ENCODE measurements around the gene MCTP1.
A peak's percentile ranks its signal among the peaks of the same experiment; 100 is the strongest.

Gene MCTP1

GRCh38 chr5:95244479-95244878 is 40.4 kb downstream of the MCTP1 start:
- Histone ChIP-seq H2BK15ac (replicated peaks; ENCODE audit: low read depth) (no peak overlapping the region), H3K36me3 (ENCODE audit: control insufficient read depth, insufficient read depth, low read length) (no peaks in the 10 kb centered on the region), H4K5ac (ENCODE audit: low read length) (no peak overlapping the region), H3K4me2 (ENCODE audit: low read length) (no peak overlapping the region), H3K23ac (ENCODE audit: low read length) (no peak overlapping the region), H3K4me3 (ENCODE audit: low read length) (no peak overlapping the region), H3K79me1 (ENCODE audit: low read length) (no peaks in the 10 kb centered on the region), H2AK5ac (ENCODE audit: low read length) (no peak overlapping the region), H3K4me1 (ENCODE audit: control insufficient read depth, low read depth, low read length) (no peaks in the 10 kb centered on the region), H3K9ac (ENCODE audit: low read length) (no peak overlapping the region), H2BK120ac (ENCODE audit: low read depth, low read length) (no peak overlapping the region), H2BK5ac (ENCODE audit: low read length) (no peak overlapping the region), H3K4ac (ENCODE audit: low read depth, low read length) (no peak overlapping the region), H3K56ac (ENCODE audit: low read length) (no peak overlapping the region), H3K18ac (ENCODE audit: low read length) (no peak overlapping the region), H3K27me3 (ENCODE audit: insufficient read depth, low read length, poor library complexity) (no peaks in the 10 kb centered on the region), H3K27ac (ENCODE audit: low read depth, low read length) (no peak overlapping the region), H4K8ac (ENCODE audit: low read depth, low read length) (no peak overlapping the region), H3K79me2 (ENCODE audit: control insufficient read depth, insufficient read depth, low read length) (no peaks in the 10 kb centered on the region)
- no CpG with 5 or more reads among the region's 8 CpGs for WGBS (ENCODE audit: extremely low coverage, insufficient coverage, low lambda C conversion rate)
- DNase-seq = no peak

- no peak overlapping the region for H3K9ac ChIP-seq (ENCODE audit: low read length)
- no peak overlapping the region for H4K8ac ChIP-seq (ENCODE audit: low read depth, low read length)
- H3K79me2 ChIP-seq (ENCODE audit: control insufficient read depth, insufficient read depth, low read length) = no peaks in the 10 kb centered on the region
- no peaks in the 10 kb centered on the region for H3K36me3 ChIP-seq (ENCODE audit: control insufficient read depth, insufficient read depth, low read length)
- no peaks in the 10 kb centered on the region for H3K27me3 ChIP-seq (ENCODE audit: insufficient read depth, low read length, poor library complexity)
- no peaks in the 10 kb centered on the region for H3K79me1 ChIP-seq (ENCODE audit: low read length)
- H3K4ac ChIP-seq (ENCODE audit: low read depth, low read length) = no peak overlapping the region
- no peak overlapping the region for H4K5ac ChIP-seq (ENCODE audit: low read length)
- H3K27ac ChIP-seq (ENCODE audit: low read depth, low read length) = no peak overlapping the region
- no peak overlapping the region for H3K23ac ChIP-seq (ENCODE audit: low read length)
- no peak overlapping the region for H3K4me2 ChIP-seq (ENCODE audit: low read length)
- no peak overlapping the region for H3K4me3 ChIP-seq (ENCODE audit: low read length)
- H3K56ac ChIP-seq (ENCODE audit: low read length) = no peak overlapping the region
- H2BK120ac ChIP-seq (ENCODE audit: low read depth, low read length) = no peak overlapping the region
- no peak overlapping the region for H3K18ac ChIP-seq (ENCODE audit: low read length)
- H2BK15ac ChIP-seq (replicated peaks; ENCODE audit: low read depth) = no peak overlapping the region
- H2BK5ac ChIP-seq (ENCODE audit: low read length) = no peak overlapping the region
- WGBS (ENCODE audit: extremely low coverage, insufficient coverage, low lambda C conversion rate) = no CpG with 5 or more reads among the region's 3 CpGs
- H3K4me1 ChIP-seq (ENCODE audit: control insufficient read depth, low read depth, low read length) = no peaks in the 10 kb centered on the region
- no peak overlapping the region for H2AK5ac ChIP-seq (ENCODE audit: low read length)
- DNase-seq = no peak
Measured at GRCh38 chr5:95241635-95242034, 43.3 kb downstream of the MCTP1 start.

DNA sequence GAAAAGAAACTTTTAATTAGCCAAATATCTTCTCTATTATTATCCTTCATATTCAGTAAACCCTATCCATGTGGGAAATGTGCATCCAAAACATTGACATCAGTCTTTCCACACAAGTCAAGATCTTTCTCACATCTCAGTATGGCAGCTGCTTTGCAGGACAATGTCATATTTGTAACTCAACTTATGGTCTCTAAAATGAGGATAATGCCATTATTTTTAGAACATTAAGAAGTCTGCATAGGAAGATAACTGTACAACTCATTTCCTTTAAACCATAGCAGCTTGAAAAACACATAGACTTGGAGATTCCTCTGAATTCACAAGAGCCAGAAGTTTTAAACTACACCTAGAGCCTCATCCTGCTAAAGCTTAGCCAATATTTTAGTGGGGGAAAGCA is 43.7 kb downstream of the MCTP1 start:
- no peak overlapping the region for H2AK5ac ChIP-seq (ENCODE audit: low read length)
- no peak for DNase-seq
- H4K8ac ChIP-seq (ENCODE audit: low read depth, low read length) = no peak overlapping the region
- H3K18ac ChIP-seq (ENCODE audit: low read length) = no peak overlapping the region
- no peaks in the 10 kb centered on the region for H3K79me1 ChIP-seq (ENCODE audit: low read length)
- no peaks in the 10 kb centered on the region for H3K27me3 ChIP-seq (ENCODE audit: insufficient read depth, low read length, poor library complexity)
- H3K79me2 ChIP-seq (ENCODE audit: control insufficient read depth, insufficient read depth, low read length) = no peaks in the 10 kb centered on the region
- no peak overlapping the region for H3K4me3 ChIP-seq (ENCODE audit: low read length)
- no peak overlapping the region for H3K27ac ChIP-seq (ENCODE audit: low read depth, low read length)
- no peak overlapping the region for H3K56ac ChIP-seq (ENCODE audit: low read length)
- H3K23ac ChIP-seq (ENCODE audit: low read length) = no peak overlapping the region
- H3K4ac ChIP-seq (ENCODE audit: low read depth, low read length) = no peak overlapping the region
- no peak overlapping the region for H2BK120ac ChIP-seq (ENCODE audit: low read depth, low read length)
- H3K9ac ChIP-seq (ENCODE audit: low read length) = no peak overlapping the region
- H2BK15ac ChIP-seq (replicated peaks; ENCODE audit: low read depth) = no peak overlapping the region
- no peak overlapping the region for H3K4me2 ChIP-seq (ENCODE audit: low read length)
- H3K36me3 ChIP-seq (ENCODE audit: control insufficient read depth, insufficient read depth, low read length) = no peaks in the 10 kb centered on the region
- H4K5ac ChIP-seq (ENCODE audit: low read length) = no peak overlapping the region
- H2BK5ac ChIP-seq (ENCODE audit: low read length) = no peak overlapping the region
- H3K4me1 ChIP-seq (ENCODE audit: control insufficient read depth, low read depth, low read length) = no peaks in the 10 kb centered on the region

- no peak for DNase-seq
- H2AK5ac ChIP-seq (ENCODE audit: low read length) = no peak overlapping the region
- WGBS (ENCODE audit: extremely low coverage, insufficient coverage, low lambda C conversion rate) = no CpG with 5 or more reads among the region's 10 CpGs
Measured at GRCh38 chr5:95238560-95239325, 46.2 kb downstream of the MCTP1 start.

GRCh38 chr5:95237324-95237723 is 47.6 kb downstream of the MCTP1 start:
- Histone ChIP-seq H2AK5ac (ENCODE audit: low read length) (no peak overlapping the region), H4K8ac (ENCODE audit: low read depth, low read length) (no peak overlapping the region), H3K27ac (ENCODE audit: low read depth, low read length) (no peak overlapping the region), H4K5ac (ENCODE audit: low read length) (no peak overlapping the region), H3K79me2 (ENCODE audit: control insufficient read depth, insufficient read depth, low read length) (no peaks in the 10 kb centered on the region), H3K9ac (ENCODE audit: low read length) (no peak overlapping the region), H3K23ac (ENCODE audit: low read length) (no peak overlapping the region), H2BK120ac (ENCODE audit: low read depth, low read length) (no peak overlapping the region), H3K27me3 (ENCODE audit: insufficient read depth, low read length, poor library complexity) (no peaks in the 10 kb centered on the region), H3K4ac (ENCODE audit: low read depth, low read length) (no peak overlapping the region), H3K56ac (ENCODE audit: low read length) (no peak overlapping the region), H3K36me3 (ENCODE audit: control insufficient read depth, insufficient read depth, low read length) (no peaks in the 10 kb centered on the region), H3K18ac (ENCODE audit: low read length) (no peak overlapping the region), H3K4me1 (ENCODE audit: control insufficient read depth, low read depth, low read length) (no peaks in the 10 kb centered on the region), H3K4me3 (ENCODE audit: low read length) (no peak overlapping the region), H3K79me1 (ENCODE audit: low read length) (no peaks in the 10 kb centered on the region), H3K4me2 (ENCODE audit: low read length) (no peak overlapping the region), H2BK15ac (replicated peaks; ENCODE audit: low read depth) (no peak overlapping the region), H2BK5ac (ENCODE audit: low read length) (no peak overlapping the region)
- peak; percentile 29 for DNase-seq
- WGBS (ENCODE audit: extremely low coverage, insufficient coverage, low lambda C conversion rate) = no CpG with 5 or more reads among the region's 5 CpGs

More at GRCh38 chr5:95238560-95239325, 46.2 kb downstream of the MCTP1 start:
- no peaks in the 10 kb centered on the region for H3K36me3 ChIP-seq (ENCODE audit: control insufficient read depth, insufficient read depth, low read length)
- H3K4ac ChIP-seq (ENCODE audit: low read depth, low read length) = no peak overlapping the region
- H4K8ac ChIP-seq (ENCODE audit: low read depth, low read length) = no peak overlapping the region
- H3K79me1 ChIP-seq (ENCODE audit: low read length) = no peaks in the 10 kb centered on the region
- no peak overlapping the region for H4K5ac ChIP-seq (ENCODE audit: low read length)
- no peak overlapping the region for H3K27ac ChIP-seq (ENCODE audit: low read depth, low read length)
- no peak overlapping the region for H3K23ac ChIP-seq (ENCODE audit: low read length)
- no peak overlapping the region for H3K56ac ChIP-seq (ENCODE audit: low read length)
- H3K79me2 ChIP-seq (ENCODE audit: control insufficient read depth, insufficient read depth, low read length) = no peaks in the 10 kb centered on the region
- H3K4me3 ChIP-seq (ENCODE audit: low read length) = no peak overlapping the region
- no peak overlapping the region for H3K18ac ChIP-seq (ENCODE audit: low read length)
- no peak overlapping the region for H3K4me2 ChIP-seq (ENCODE audit: low read length)
- H3K27me3 ChIP-seq (ENCODE audit: insufficient read depth, low read length, poor library complexity) = no peaks in the 10 kb centered on the region
- no peak overlapping the region for H2BK5ac ChIP-seq (ENCODE audit: low read length)
- no peak overlapping the region for H2BK120ac ChIP-seq (ENCODE audit: low read depth, low read length)
- H2BK15ac ChIP-seq (replicated peaks; ENCODE audit: low read depth) = no peak overlapping the region
- no peak overlapping the region for H3K9ac ChIP-seq (ENCODE audit: low read length)
- H3K4me1 ChIP-seq (ENCODE audit: control insufficient read depth, low read depth, low read length) = no peaks in the 10 kb centered on the region

DNA sequence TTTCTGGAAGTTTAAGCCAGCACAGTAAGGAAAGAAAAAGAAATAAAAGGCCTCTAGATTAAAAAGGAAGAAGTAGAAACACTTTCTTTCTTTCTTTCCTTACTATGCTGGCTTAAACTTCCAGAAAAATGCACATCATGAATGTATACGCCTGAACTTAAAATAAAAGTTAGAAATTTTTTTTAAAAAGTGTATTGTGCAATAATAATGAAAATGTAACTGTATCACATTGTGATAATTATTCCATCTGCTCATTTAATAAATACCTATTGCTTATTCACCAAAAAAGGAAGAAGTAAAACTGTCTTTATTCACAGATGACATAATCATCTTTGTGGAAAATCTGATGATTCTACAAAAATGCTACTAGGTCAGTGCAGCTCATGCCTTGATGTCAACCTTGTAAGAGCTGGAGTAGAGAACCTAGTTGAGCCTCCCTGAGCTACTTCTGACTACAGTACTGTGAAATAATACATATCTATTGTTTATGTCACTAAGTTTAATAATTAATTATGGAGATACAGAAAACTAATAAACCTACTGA is 49.4 kb downstream of the MCTP1 start:
- H3K27me3 ChIP-seq (ENCODE audit: insufficient read depth, low read length, poor library complexity) = no peaks in the 10 kb centered on the region

More for the DNA sequence above, 49.4 kb downstream of the MCTP1 start:
- Histone ChIP-seq H2AK5ac (ENCODE audit: low read length) (no peak overlapping the region), H3K4me1 (ENCODE audit: control insufficient read depth, low read depth, low read length) (no peaks in the 10 kb centered on the region), H3K79me2 (ENCODE audit: control insufficient read depth, insufficient read depth, low read length) (no peaks in the 10 kb centered on the region), H3K27ac (ENCODE audit: low read depth, low read length) (no peak overlapping the region), H3K36me3 (ENCODE audit: control insufficient read depth, insufficient read depth, low read length) (no peaks in the 10 kb centered on the region), H4K8ac (ENCODE audit: low read depth, low read length) (no peak overlapping the region), H3K18ac (ENCODE audit: low read length) (no peak overlapping the region), H3K9ac (ENCODE audit: low read length) (no peak overlapping the region), H3K79me1 (ENCODE audit: low read length) (no peaks in the 10 kb centered on the region), H4K5ac (ENCODE audit: low read length) (no peak overlapping the region), H2BK5ac (ENCODE audit: low read length) (no peak overlapping the region), H3K4me3 (ENCODE audit: low read length) (no peak overlapping the region), H2BK15ac (replicated peaks; ENCODE audit: low read depth) (no peak overlapping the region), H3K23ac (ENCODE audit: low read length) (no peak overlapping the region), H3K4me2 (ENCODE audit: low read length) (no peak overlapping the region), H2BK120ac (ENCODE audit: low read depth, low read length) (no peak overlapping the region), H3K56ac (ENCODE audit: low read length) (no peak overlapping the region), H3K4ac (ENCODE audit: low read depth, low read length) (no peak overlapping the region)
- DNase-seq = no peak
- no CpG with 5 or more reads among the region's 1 CpG for WGBS (ENCODE audit: extremely low coverage, insufficient coverage, low lambda C conversion rate)

Measured in mesendoderm (in vitro differentiated cells).